Activated CD8-positive, alpha-beta memory T cell treated with anti-CD3 and anti-CD28 coated beads, Interleukin-2, amount 50 U/mL, for 24 hours (primary cell): ENCODE results near the gene RASGRP2.

Source experiments
- DNase-seq: peaks from one replicate; pipeline ENCODE4 v3.0.0-alpha.2; 2020; ENCODE audit errors: extremely low read depth

RASGRP2 gene

GRCh38 chr11:64742087-64742888 is 1.7 kb downstream of the RASGRP2 start:
- no peak for DNase-seq

GRCh38 chr11:64741375-64742086 is 2.4 kb downstream of the RASGRP2 start:
- DNase-seq, result no peak

DNA sequence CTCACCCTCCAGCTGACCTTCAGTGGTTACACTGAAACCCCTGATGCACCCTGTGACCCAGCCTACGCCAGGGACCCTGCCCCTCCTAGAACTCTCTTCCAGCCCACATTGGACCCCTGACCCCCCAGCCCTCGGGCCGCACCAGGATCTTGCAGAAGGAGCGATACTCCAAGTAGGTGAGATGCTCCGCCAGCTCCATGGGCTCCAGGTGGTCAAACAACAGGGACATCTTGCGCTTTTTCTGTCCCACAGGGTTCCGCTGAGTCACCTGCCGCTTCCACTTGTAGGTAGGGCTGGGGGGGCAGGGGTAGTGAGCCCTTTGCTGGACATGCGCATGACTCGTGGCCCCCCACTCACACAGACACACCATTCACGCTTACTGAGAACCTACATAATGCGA is 4.1 kb downstream of the RASGRP2 start:
- no peak for DNase-seq

DNA sequence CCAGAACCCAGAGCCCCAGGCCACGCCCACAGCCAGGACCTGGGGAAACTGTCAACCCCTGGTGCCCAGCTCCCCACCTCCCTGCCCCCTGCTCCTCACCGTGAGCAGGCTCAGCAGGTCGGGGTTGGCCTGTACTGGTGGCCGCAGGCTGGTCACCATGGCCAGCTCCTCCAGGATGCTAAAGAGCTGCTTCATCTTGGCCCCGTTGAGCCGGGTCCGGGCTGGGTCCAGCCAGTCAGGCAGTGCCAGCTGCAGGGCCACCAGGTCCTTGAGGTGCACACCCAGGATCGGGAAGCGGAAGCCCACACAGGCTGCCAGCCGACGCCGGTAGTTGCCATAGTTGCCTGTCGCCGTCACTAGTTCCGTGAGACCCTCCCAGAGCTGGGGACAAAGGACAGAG is 7.3 kb downstream of the RASGRP2 start:
- no peak for DNase-seq

DNA sequence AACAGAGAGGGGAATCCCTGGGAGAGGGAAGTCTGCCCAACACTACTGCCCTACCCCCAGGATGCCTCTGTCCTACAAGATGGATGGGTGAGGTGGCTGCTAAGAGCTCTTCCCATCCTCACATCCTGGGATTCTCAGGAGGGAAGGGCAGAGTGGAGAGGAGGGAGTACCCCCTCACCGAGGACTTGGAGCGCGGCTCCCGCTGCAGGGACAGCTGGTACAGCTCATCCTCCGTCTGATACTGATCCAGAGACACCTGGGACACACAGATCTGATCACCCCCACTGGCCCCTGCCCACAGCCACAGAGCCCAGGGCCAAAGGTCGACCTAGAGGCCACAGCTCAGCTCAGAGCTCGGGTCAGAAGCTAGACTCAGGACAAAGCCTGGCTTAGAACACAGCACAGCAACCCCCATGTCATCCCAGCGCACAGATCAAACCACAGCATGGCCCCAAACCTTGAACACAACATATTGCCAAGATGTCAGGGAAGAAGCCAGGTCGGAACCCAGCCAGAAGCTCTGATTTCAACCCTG is 8.2 kb downstream of the RASGRP2 start:
- DNase-seq, result no peak

DNA sequence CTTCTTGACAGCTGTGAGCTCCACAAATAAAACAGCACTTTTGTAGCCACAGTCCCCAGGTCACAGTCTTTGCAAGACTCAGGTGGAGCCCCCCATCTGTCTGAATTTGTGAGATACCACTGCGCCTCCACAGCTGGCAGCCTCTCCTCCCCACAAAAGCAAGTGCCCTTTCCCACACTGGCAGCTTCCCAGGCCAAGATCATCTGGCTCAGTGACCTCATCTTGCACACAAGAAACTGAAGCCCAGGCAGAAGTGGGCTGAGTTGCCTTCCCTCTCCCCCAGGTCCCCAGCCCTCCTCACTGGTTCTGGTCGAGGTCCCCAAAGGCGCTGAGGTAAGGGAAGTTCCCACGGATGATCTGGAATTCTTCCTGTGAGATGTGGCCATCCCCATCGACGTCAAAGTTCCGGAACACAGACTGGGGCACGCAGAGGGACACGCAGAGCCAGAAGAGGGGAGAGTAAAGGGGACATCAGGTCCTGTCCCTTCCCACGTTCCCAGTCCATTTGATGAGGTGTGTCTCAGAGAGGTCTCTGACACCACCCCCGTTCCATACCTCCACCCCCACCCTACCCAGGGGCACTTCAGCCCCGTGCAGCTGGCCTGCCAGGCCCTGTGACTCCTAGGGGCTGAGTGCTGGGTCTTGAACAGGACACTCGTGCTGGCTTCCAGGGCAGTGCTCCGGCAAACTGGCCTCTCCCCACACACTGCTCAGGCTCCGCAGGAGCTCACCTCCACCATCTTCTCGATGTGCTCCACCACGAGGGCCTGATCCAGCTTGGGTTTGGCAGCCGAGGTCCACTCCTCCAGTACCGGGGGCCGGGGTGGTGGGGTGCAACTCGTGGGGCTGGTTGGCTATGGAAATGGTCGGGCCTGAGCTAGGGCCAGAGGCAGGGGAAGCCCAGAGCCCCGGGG is 8.9 kb downstream of the RASGRP2 start:
- DNase-seq, result no peak

- no peak for DNase-seq
Measured at GRCh38 chr11:64731601-64732000, 12.3 kb downstream of the RASGRP2 start.

DNA sequence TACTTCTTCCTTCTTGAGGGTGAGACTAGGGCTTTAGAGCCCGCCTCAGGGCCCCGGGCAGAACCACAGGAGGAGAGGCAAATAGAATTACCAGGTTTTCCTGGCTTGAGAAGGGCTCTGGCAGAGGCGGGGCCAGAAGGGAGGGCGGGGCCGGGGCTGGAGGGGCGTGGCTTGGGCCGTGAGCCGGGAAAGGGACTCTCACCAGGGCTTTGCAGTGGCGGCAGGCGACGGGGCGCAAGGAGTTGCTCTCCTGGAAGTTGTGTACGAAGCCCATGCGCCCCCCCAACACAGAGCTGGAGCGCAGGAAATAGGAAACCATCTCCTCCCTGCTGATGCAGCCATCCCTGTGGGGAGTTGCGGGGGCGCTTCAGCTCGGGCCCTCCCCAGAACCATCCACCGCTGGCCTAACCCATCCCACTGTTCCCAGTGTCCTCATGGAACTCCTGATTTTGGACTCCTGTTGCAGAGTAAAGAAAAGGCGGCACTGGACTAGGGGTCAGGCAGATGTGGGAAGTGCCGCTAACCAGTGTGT is 14.0 kb downstream of the RASGRP2 start:
- no peak for DNase-seq

DNA sequence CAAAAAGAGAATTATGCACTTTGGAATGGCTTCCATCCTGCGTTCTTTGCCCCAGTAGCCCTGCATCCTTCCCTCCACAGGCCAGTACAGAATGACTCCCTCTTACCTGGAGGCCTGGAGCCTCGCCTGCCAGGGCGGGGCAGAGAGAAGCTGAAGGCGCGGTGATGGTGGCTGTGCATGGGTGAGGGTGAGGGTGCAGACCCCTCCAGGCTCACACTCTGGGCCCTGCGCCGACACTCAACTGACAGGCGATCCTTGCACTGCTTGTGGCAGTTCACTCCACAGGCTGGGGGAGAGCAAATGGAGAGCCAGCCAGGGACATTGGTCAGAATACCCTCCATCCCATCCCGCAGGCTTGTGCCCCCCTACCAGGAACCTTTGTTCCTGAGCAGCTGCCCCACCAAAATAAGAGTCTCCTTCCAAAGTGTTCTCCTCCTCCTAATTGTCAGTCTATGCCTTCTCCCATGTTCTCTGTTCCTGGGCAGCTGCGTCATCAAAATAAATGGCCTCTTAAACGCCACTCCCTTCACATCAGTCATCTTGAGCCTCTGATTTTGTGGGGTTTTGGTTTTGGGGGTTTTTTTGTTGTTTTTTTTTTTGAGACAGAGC is 15.1 kb downstream of the RASGRP2 start:
- DNase-seq, result no peak

DNA sequence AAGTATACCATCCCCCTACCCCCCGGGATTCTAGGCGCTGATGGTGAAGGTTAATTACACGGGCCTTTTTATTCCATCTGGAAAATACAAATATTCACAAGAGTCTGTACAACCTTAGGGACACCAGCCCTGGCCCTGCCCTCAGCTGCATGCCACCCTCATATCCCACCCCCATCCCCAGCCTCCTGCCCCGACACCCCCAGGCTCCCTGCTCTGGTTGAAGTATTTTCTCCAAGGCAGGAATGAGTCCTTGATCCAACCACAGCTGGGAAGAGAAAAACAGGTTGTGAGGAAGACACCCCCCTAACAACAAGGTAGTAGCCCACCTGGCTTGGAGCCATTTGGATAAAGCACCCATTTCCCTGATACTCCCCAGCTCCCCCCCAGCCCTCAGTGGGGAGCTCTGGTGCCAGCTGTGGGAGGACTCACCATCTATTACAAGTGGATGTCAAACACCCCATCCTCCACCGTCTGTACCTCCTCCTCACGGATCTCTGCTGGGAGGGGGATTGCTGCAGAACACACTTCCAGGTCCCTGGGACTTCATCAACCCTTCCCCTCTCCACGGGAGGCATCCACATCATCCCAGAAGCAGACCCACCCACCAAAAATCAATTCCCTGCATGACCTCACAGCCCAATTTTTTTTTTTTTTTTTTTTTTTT is 16.9 kb downstream of the RASGRP2 start:
- no peak for DNase-seq

DNA sequence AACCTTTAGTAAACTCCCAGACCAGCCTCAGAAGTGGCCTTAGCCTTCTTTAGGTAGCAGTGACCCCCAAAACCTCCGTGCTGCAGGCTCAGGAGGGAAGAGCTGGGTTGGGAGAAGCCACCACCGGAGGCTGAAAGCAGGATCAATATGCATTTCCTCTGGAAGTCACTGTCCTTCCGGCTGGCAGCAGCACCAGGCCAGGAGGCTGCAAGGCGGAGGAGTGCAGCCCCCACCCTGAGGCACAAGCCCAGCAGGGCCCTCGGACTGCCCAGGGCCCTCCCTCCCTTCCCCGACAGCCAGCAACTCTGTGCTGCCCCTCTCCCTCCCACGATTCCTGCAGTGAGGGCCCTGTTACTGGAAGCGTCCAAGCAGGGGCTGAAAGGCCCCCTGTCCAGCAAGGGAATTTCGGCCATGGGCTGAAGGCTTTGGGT is 17.7 kb downstream of the RASGRP2 start:
- no peak for DNase-seq

- no peak for DNase-seq
Measured at GRCh38 chr11:64724863-64725532, 18.9 kb downstream of the RASGRP2 start.

DNA sequence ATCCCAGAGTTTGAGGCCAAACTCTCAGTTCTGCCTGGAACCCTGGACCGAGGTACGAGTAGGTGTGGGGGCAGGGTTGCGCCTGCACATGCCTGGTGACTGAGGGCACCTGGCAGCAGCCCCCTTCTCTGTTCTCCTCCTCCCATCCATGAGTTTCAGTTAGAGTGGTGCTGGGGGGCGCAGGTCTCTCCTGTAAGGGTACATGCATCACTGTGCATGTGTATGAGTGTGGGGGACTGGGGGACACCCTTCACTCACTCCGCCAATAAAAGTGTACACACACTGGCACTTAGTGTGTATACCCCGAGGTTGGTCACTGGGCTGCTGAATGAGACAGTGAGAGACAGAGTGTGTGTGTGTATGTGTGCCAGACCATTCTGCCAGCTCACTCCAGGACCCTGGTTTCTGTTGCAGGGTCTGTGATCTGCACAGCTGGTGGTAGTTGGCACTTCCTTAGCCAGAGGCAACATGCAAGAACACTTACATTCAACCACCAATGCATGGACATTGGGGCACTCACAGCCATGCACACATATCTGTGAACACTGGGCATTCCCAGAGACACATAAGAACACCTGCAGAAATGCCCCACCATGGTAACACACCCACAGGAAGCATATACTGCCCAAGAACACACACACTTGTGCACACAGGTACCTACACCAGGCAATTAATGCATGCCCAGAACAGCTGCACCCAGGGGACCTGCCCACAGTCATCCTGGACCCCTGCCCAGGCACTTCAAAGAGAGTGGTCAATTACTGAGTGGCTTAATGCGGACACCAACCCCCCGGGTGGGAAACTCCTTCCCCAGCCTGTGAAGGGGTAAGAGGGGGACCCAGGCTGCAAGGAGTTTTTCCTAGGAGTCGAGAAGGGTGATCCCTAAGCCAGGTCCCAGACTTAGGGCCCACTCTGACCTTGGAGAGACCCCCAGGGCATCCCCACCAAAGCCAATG is 19.8 kb downstream of the RASGRP2 start:
- DNase-seq, result no peak

- DNase-seq, result no peak
Measured at GRCh38 chr11:64723117-64723906, 20.6 kb downstream of the RASGRP2 start, which contains the start of gene NRXN2. NRXN2 (minus strand) TSS chr11:64723197; CDS start chr11:64713699, 9,498 bp downstream.

DNA sequence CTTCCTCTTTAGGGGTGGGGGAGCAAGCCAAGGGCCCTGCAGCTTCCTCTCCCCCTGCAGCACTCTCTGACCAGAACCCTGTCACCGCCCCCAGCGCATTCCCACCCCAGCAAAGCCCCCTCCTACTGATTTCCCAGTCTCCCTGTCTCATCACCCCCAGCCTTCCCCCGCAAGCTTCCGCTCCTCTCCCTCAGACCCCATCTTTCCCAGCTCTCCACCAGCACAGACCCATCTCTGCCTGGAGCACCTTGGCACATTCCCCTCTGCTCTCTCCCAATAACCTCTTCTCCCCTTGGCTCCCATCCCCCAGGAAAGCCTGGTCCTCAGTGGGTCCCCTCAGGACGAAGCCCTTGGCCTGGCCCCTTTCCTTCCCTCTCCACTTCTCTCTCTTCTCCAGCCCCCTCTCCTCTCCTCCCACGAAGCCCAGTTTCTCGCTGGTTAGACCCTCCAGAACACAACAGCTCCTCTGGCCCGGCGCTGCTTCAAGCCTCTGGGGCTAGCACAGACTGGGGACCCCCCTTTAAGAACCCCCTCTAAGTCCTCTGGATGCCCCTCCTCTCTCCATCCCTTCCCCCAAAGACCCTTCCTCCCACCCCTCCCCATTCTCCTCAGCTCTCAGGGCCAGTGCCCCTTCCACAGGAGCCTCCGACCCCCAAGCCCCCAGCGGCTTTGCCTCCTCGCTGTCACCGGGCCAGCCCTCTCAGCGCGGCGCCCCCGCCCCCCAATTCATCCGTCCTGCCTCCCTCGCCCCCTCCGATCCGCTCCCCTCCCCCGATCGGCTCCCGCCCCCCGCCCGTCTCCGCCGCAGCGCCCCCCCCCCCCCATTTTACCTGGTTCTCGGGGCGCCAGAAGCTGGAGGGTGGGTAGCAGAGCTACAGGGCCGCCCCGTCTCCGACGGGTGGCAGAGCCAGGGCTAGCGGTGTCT is 21.5 kb downstream of the RASGRP2 start:
- DNase-seq, result no peak

DNA sequence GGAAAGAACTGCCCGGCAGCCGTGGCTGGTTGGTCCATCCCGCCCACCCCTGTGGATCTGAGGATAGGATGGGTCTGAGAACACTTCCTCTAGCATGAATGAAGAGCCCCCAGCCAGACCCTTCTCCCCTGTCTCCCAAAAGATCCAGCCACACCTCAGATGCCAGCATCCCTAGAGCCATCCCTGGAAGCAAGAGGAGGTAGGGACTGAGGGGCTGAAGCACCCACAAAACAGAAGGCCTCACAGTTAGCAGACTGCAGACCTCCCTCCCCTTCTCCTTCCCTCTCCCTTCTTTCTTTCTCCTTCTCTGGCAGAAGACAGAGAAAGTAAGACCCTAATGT is 22.6 kb downstream of the RASGRP2 start:
- DNase-seq, result no peak
